H9 (cell line): ENCODE data around the gene OR5K2. TPM values are rescaled to one million over a fixed set of nuclear protein-coding genes. Genes with fewer than 3 reads are reported as not detected.

Experiments
- DNase-seq: peaks from one replicate; pipeline ENCODE4 v3.0.0-alpha.2; 2017
- H2AFZ ChIP-seq: one replicate; pipeline ENCODE4 v1.6.1; 2013; ENCODE audit warnings: mild to moderate bottlenecking, low read length, control low read depth, moderate library complexity
- H2AK5ac ChIP-seq: 2 replicates; pipeline ENCODE4 v1.6.1; 2013; ENCODE audit warnings: low read length, control low read depth, mixed read lengths; ENCODE audit not compliant: insufficient read length
- H2BK120ac ChIP-seq: one replicate; pipeline ENCODE4 v1.6.1; 2013; ENCODE audit warnings: low read depth, mild to moderate bottlenecking, low read length, control low read depth, inconsistent platforms; ENCODE audit not compliant: poor library complexity, severe bottlenecking
- H2BK12ac ChIP-seq: 2 replicates; pipeline ENCODE4 v1.6.1; 2013; ENCODE audit warnings: low read length, control low read depth, mixed read lengths, low read depth; ENCODE audit not compliant: insufficient read length
- H2BK15ac ChIP-seq: 2 replicates; pipeline ENCODE4 v1.6.1; 2013; ENCODE audit warnings: low read depth, low read length, control low read depth
- H2BK20ac ChIP-seq: one replicate; pipeline ENCODE4 v1.6.1; 2013; ENCODE audit warnings: low read depth, mild to moderate bottlenecking, low read length, control low read depth, inconsistent platforms; ENCODE audit not compliant: poor library complexity, severe bottlenecking
- H2BK5ac ChIP-seq: 2 replicates; pipeline ENCODE4 v1.6.1; 2013; ENCODE audit warnings: low read length, control low read depth, mixed read lengths; ENCODE audit not compliant: insufficient read length
- H3K14ac ChIP-seq: 2 replicates; pipeline ENCODE4 v1.6.1; 2013; ENCODE audit warnings: low read length, control low read depth; ENCODE audit not compliant: insufficient read depth
- H3K18ac ChIP-seq: 2 replicates; pipeline ENCODE4 v1.6.1; 2013; ENCODE audit warnings: low read depth, mild to moderate bottlenecking, mixed read lengths, low read length, control low read depth; ENCODE audit not compliant: insufficient read length
- H3K23ac ChIP-seq: 2 replicates; pipeline ENCODE4 v1.6.1; 2013; ENCODE audit warnings: low read length, control low read depth, mixed read lengths, low read depth; ENCODE audit not compliant: insufficient read length
- H3K23me2 ChIP-seq: 2 replicates; pipeline ENCODE4 v1.6.1; 2013; ENCODE audit warnings: low read depth, mild to moderate bottlenecking, mixed read lengths, low read length, control low read depth; ENCODE audit not compliant: insufficient read length, poor library complexity, severe bottlenecking
- H3K27ac ChIP-seq: 2 replicates; pipeline ENCODE4 v1.5.1; 2013; ENCODE audit warnings: low read length, control low read depth, mixed read lengths, low read depth; ENCODE audit not compliant: insufficient read length
- H3K27me3 ChIP-seq: 2 replicates; pipeline ENCODE4 v1.6.1; 2013; ENCODE audit warnings: low read length, control low read depth, inconsistent platforms; ENCODE audit not compliant: insufficient read depth
- H3K4ac ChIP-seq: 2 replicates; pipeline ENCODE4 v1.6.1; 2013; ENCODE audit warnings: low read depth, mild to moderate bottlenecking, control low read depth, inconsistent platforms, low read length, moderate library complexity
- H3K4me1 ChIP-seq: 2 replicates; pipeline ENCODE4 v1.6.1; 2013; ENCODE audit warnings: low read length, control low read depth, inconsistent platforms; ENCODE audit not compliant: insufficient read depth
- H3K4me2 ChIP-seq: 2 replicates; pipeline ENCODE4 v1.6.1; 2013; ENCODE audit warnings: low read length, control low read depth, mixed read lengths; ENCODE audit not compliant: insufficient read length, insufficient read depth
- H3K56ac ChIP-seq: 2 replicates; pipeline ENCODE4 v1.6.1; 2013; ENCODE audit warnings: low read depth, mild to moderate bottlenecking, mixed read lengths, low read length, control low read depth; ENCODE audit not compliant: insufficient read length
- H3K79me1 ChIP-seq: 2 replicates; pipeline ENCODE4 v1.6.1; 2013; ENCODE audit warnings: low read depth, mild to moderate bottlenecking, moderate library complexity, low read length, control low read depth, inconsistent platforms; ENCODE audit not compliant: insufficient read depth, poor library complexity, severe bottlenecking
- H3K79me2 ChIP-seq: 2 replicates; pipeline ENCODE4 v1.6.1; 2013; ENCODE audit warnings: low read length, control low read depth, inconsistent platforms; ENCODE audit not compliant: insufficient read depth
- H3K9ac ChIP-seq: 2 replicates; pipeline ENCODE4 v1.6.1; 2013; ENCODE audit warnings: low read length, control low read depth, mixed read lengths; ENCODE audit not compliant: insufficient read length; ENCODE audit errors: extremely low read depth
- H3K9me3 ChIP-seq: one replicate; pipeline ENCODE4 v1.6.1; 2013; ENCODE audit warnings: low read depth, low read length, inconsistent platforms; ENCODE audit not compliant: control insufficient read depth
- H3T11ph ChIP-seq: one replicate; pipeline ENCODE4 v1.6.1; 2013; ENCODE audit warnings: mild to moderate bottlenecking, low read length, control low read depth, inconsistent platforms
- H4K20me1 ChIP-seq: one replicate; pipeline ENCODE4 v1.6.1; 2013; ENCODE audit not compliant: control insufficient read depth, insufficient read length, insufficient read depth
- H4K5ac ChIP-seq: 2 replicates; pipeline ENCODE4 v1.6.1; 2013; ENCODE audit warnings: low read depth, mild to moderate bottlenecking, mixed read lengths, low read length, control low read depth; ENCODE audit not compliant: insufficient read length
- H4K8ac ChIP-seq: replicated peaks from 2 replicates; pipeline ENCODE4 v1.6.1; 2013; ENCODE audit warnings: low read length, control low read depth, mixed read lengths, low read depth; ENCODE audit not compliant: insufficient read length
- H4K91ac ChIP-seq: 2 replicates; pipeline ENCODE4 v1.6.1; 2013; ENCODE audit warnings: low read depth, mild to moderate bottlenecking, moderate library complexity, mixed read lengths, low read length, control low read depth; ENCODE audit not compliant: insufficient read length
- H3K27ac Mint-ChIP-seq, 3 experiments: 2 replicates in 2 of 3; 3 replicates in 1 of 3; pipeline ENCODE4 v1.8.0; 2020 to 2021; ENCODE audit warnings: mixed read lengths in 3 of 3, mild to moderate bottlenecking in 1 of 3, moderate library complexity in 1 of 3
- H3K27me3 Mint-ChIP-seq: 2 replicates; pipeline ENCODE4 v1.8.0; 2021; ENCODE audit warnings: low read depth, mild to moderate bottlenecking, moderate library complexity, mixed read lengths
- H3K36me3 Mint-ChIP-seq, 3 experiments: 2 replicates in 2 of 3; 3 replicates in 1 of 3; pipeline ENCODE4 v1.8.0; 2020 to 2021; ENCODE audit warnings: low read depth in 3 of 3, mixed read lengths in 3 of 3; ENCODE audit not compliant: insufficient read depth in 1 of 3
- H3K4me1 Mint-ChIP-seq, 2 experiments: 2 replicates each; pipeline ENCODE4 v1.8.0; 2020; ENCODE audit warnings: mixed read lengths in 2 of 2
- H3K4me3 Mint-ChIP-seq, 2 experiments: 2 replicates in 1 of 2; 3 replicates in 1 of 2; pipeline ENCODE4 v1.8.0; 2020 to 2021; ENCODE audit warnings: mild to moderate bottlenecking in 2 of 2, mixed read lengths in 2 of 2, moderate library complexity in 1 of 2
- H3K9me3 Mint-ChIP-seq, 2 experiments: 2 replicates in 1 of 2; 3 replicates in 1 of 2; pipeline ENCODE4 v1.8.0; 2020; ENCODE audit warnings: mild to moderate bottlenecking in 2 of 2, mixed read lengths in 2 of 2, moderate library complexity in 1 of 2
- WGBS: extraction: QIAGEN DNeasy Blood & Tissue Kit; methylation state at CpG from one replicate; pipeline ENCODE4 v1.1.7; 2013; ENCODE audit warnings: missing lambda C conversion rate, low lambda C conversion rate, mixed read lengths; ENCODE audit not compliant: insufficient read length; ENCODE audit errors: extremely low coverage; 5-methylcytosine and 5-hydroxymethylcytosine counted together
- total RNA-seq: library from RNA; stranded (reverse); gene quantifications from 2 replicates; pipeline ENCODE4 v1.2.1, GENCODE V29; 2021
- TF ChIP-seq, protein P1 (sequence below): fragments of 200-600 bp; sonication (generic); conservative IDR thresholded peaks from 3 replicates; pipeline ENCODE4 v1.8.0; 2021; ENCODE audit warnings: antibody characterized with exemption, mild to moderate bottlenecking

Gene OR5K2
- total RNA-seq, 1 experiment from 2014 or later, result not detected

DNA sequence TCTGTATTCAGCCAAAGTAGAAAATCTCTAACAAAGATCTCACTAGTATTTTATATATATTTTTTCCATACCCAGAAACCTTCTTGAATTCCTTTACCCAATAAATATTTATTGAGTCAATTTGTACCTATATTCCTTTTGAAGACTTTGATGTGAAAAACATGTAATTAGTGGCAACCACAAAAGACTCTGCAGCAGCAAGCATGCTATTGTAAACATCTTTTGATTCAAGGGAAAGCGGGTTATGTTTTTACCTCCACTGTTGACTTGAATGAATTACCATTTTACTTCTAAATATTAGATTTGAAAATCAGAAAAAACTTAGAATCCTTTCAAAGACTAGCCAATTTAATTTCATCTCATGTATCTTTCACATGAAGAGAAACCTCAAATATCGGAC lies 36.7 kb downstream of the OR5K2 start:
- Histone ChIP-seq H4K20me1 (no peaks in the 10 kb centered on the region), H3K4me2 (no peak overlapping the region), H2BK20ac (no peak overlapping the region), H4K8ac (no peak overlapping the region), H3K79me1 (no peaks in the 10 kb centered on the region), H3K56ac (no peak overlapping the region), H3T11ph (no peak overlapping the region), H3K4me1 (no peaks in the 10 kb centered on the region), H2BK120ac (no peak overlapping the region), H3K79me2 (no peaks in the 10 kb centered on the region), H3K4ac (no peak overlapping the region), H4K5ac (no peak overlapping the region), H2BK12ac (no peak overlapping the region), H2AK5ac (no peak overlapping the region), H3K9ac (no peak overlapping the region), H3K27ac (no peak overlapping the region), H2BK5ac (no peak overlapping the region), H3K14ac (no peak overlapping the region), H2BK15ac (no peak overlapping the region), H3K23ac (no peak overlapping the region), H2AFZ (no peak overlapping the region), H3K9me3 (no peaks in the 10 kb centered on the region), H3K27me3 (no peaks in the 10 kb centered on the region), H3K18ac (no peak overlapping the region), H3K23me2 (no peaks in the 10 kb centered on the region), H4K91ac (no peak overlapping the region)
- H3K27me3 Mint-ChIP-seq, result no peaks in the 10 kb centered on the region
- WGBS, result no CpG with 5 or more reads among the region's 2 CpGs
- H3K4me3 Mint-ChIP-seq, result no peak overlapping the region
- DNase-seq, result no peak
- TF ChIP-seq, protein P1, sequence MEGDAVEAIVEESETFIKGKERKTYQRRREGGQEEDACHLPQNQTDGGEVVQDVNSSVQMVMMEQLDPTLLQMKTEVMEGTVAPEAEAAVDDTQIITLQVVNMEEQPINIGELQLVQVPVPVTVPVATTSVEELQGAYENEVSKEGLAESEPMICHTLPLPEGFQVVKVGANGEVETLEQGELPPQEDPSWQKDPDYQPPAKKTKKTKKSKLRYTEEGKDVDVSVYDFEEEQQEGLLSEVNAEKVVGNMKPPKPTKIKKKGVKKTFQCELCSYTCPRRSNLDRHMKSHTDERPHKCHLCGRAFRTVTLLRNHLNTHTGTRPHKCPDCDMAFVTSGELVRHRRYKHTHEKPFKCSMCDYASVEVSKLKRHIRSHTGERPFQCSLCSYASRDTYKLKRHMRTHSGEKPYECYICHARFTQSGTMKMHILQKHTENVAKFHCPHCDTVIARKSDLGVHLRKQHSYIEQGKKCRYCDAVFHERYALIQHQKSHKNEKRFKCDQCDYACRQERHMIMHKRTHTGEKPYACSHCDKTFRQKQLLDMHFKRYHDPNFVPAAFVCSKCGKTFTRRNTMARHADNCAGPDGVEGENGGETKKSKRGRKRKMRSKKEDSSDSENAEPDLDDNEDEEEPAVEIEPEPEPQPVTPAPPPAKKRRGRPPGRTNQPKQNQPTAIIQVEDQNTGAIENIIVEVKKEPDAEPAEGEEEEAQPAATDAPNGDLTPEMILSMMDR, result no peak
- H3K4me1 Mint-ChIP-seq, result peaks cover 0 to 2% of the 10 kb centered on the region in 2 experiments; a peak in 1 of 4 replicates
- no peaks in the 10 kb centered on the region for H3K9me3 Mint-ChIP-seq
- H3K27ac Mint-ChIP-seq, result no peak overlapping the region
- H3K36me3 Mint-ChIP-seq, result no peaks in the 10 kb centered on the region
